ENCODE measurements around the gene ZIK1. TPM values are rescaled to one million over a fixed set of nuclear protein-coding genes. Genes with fewer than 3 reads are reported as not detected.
A peak's percentile ranks its signal among the peaks of the same experiment; 100 is the strongest.

Gene ZIK1
- total and polyA plus RNA-seq, 9 of the 15 experiments (the other 6 are each of a cell fraction or from before 2014, with no cell fraction given), result 0.03 to 0.42 (median 0.15) TPM; not detected in 1

- TF ChIP-seq ZNF280B (CRISPR knock-in tag; IDR thresholded peaks at IDR 0.05) (peak; percentile 93), TRIM24 (IDR thresholded peaks at IDR 0.05) (0 out of 4 replicates have a peak, but pooled peaks of 1 of the 2 experiments have one; percentile 44), POLR3G (IDR thresholded peaks at IDR 0.05; ENCODE audit: extremely low read depth, insufficient read length, insufficient replicate concordance) (no peak), HIVEP1 (CRISPR knock-in tag; IDR thresholded peaks at IDR 0.05) (no peak), SMAD1 (IDR thresholded peaks at IDR 0.05; ENCODE audit: low read depth, low read length, partially characterized antibody) (no peak), XRCC3 (IDR thresholded peaks at IDR 0.05) (0 out of 2 replicates have a peak, but pooled peaks have one; percentile 60), STAT5B (CRISPR knock-in tag; IDR thresholded peaks at IDR 0.05) (no peak), TCF7 (IDR thresholded peaks at IDR 0.05; ENCODE audit: borderline replicate concordance) (no peak), ZFX (CRISPR knock-in tag; IDR thresholded peaks at IDR 0.05) (no peak), CBX5 (IDR thresholded peaks at IDR 0.05; ENCODE audit: borderline replicate concordance, low read depth) (peak; percentile 100), ZNF232 (CRISPR knock-in tag; IDR thresholded peaks at IDR 0.05) (no peak), ZNF217 (CRISPR knock-in tag; IDR thresholded peaks at IDR 0.05) (no peak), BRD4 (IDR thresholded peaks at IDR 0.05) (no peak), STAT5A (IDR thresholded peaks at IDR 0.05; ENCODE audit: borderline replicate concordance, low read length) (no peak), STAG1 (CRISPR knock-in tag; IDR thresholded peaks at IDR 0.05; ENCODE audit: borderline replicate concordance) (no peak), PATZ1 (CRISPR knock-in tag; IDR thresholded peaks at IDR 0.05; ENCODE audit: borderline replicate concordance) (no peak), PRMT5 (CRISPR knock-in tag; IDR thresholded peaks at IDR 0.05) (no peak), THAP12 (CRISPR knock-in tag; IDR thresholded peaks at IDR 0.05) (no peak), CEBPZ (IDR thresholded peaks at IDR 0.05; ENCODE audit: borderline replicate concordance, low read depth, low read length) (peak; percentile 39; the same call in 1 of the 2 replicates)
Observed at GRCh38 chr19:57566396-57567265, 17.3 kb upstream of the ZIK1 start (continued).

Data from K562 (cell line).